K562 (cell line): ENCODE data around the gene ELMO1. TPM values are rescaled to one million over a fixed set of nuclear protein-coding genes. Genes with fewer than 3 reads are reported as not detected.

Source experiments
- ATAC-seq: fragments of 200-7000 bp; cut with Tn5 transposase; 3 replicates; pipeline ENCODE4 v1.9.1; 2020; ENCODE audit warnings: moderate library complexity
- BruUV-seq: library from RNA; stranded (reverse); fragments of 400-500 nt; replicated peaks from 2 replicates; lab custom pipeline; 2021; lab: Mats Ljungman, UMichigan
- CTCF ChIA-PET: fragments of 300-600 bp; formaldehyde crosslinking; extraction: SDS; loops from one replicate; lab custom pipeline; 2021; ENCODE audit warnings: low intra/inter-chr PET ratio; lab: Yijun Ruan, JAX
- POLR2A ChIA-PET: fragments of 300-600, 350-650 bp; sonication (Branson Sonifier 250); formaldehyde crosslinking; extraction: SDS; loops from one replicate; lab custom pipeline; 2021; ENCODE audit warnings: antibody characterized with exemption, inconsistent platforms; lab: Yijun Ruan, JAX
- DNase-seq, 4 experiments: peaks; one replicate each; pipeline versions ENCODE4 v3.0.0 to v3.0.0-alpha.2; 2011 to 2018; ENCODE audit warnings: low spot score in 3 of 4, mixed read lengths in 3 of 4; ENCODE audit errors: extremely low read depth in 1 of 4
- FAIRE-seq: peaks from 2 replicates; lab custom pipeline; 2011; peaks lifted over from hg19 to GRCh38; lab: Jason Lieb, UNC
- H2AFZ ChIP-seq: 2 replicates; pipeline ENCODE4 v1.6.0; 2011; ENCODE audit warnings: low read depth, low read length, control low read depth, inconsistent platforms
- H3K27ac ChIP-seq: fragments of 200-600 bp; 3 replicates; pipeline ENCODE4 v1.8.0; 2011; ENCODE audit warnings: low read depth, mild to moderate bottlenecking, control low read depth, inconsistent platforms, low read length, moderate library complexity, mixed read lengths; ENCODE audit errors: extremely low read depth
- H3K27me3 ChIP-seq, 2 experiments: fragments of 300-600 bp in 1 of 2; 2 replicates in 1 of 2; 3 replicates in 1 of 2; pipeline versions ENCODE4 v1.6.0 to v1.8.0; 2011; ENCODE audit warnings: inconsistent platforms in 2 of 2, low read length in 2 of 2, mild to moderate bottlenecking in 1 of 2, mixed read lengths in 1 of 2, moderate library complexity in 1 of 2; ENCODE audit not compliant: control insufficient read depth in 2 of 2, insufficient read depth in 2 of 2
- H3K36me3 ChIP-seq: fragments of 300-600 bp; 3 replicates; pipeline ENCODE4 v1.8.0; 2011; ENCODE audit warnings: mild to moderate bottlenecking, low read length, inconsistent platforms; ENCODE audit not compliant: control insufficient read depth, insufficient read depth
- H3K4me1 ChIP-seq, 2 experiments: fragments of 200-600 bp in 1 of 2; replicated peaks in 1 of 2; 2 replicates in 1 of 2; 3 replicates in 1 of 2; pipeline versions ENCODE4 v1.5.1 to v1.8.0; 2011; ENCODE audit warnings: inconsistent platforms in 2 of 2, low read length in 2 of 2, mild to moderate bottlenecking in 1 of 2, mixed read lengths in 1 of 2, moderate library complexity in 1 of 2; ENCODE audit not compliant: control insufficient read depth in 2 of 2, insufficient read depth in 2 of 2
- H3K4me2 ChIP-seq: 2 replicates; pipeline ENCODE4 v1.6.1; 2011; ENCODE audit warnings: low read length, control low read depth, inconsistent platforms, mixed read lengths; ENCODE audit not compliant: insufficient read depth
- H3K4me3 ChIP-seq: fragments of 200-600 bp; sonication (generic), shearing (Covaris generic); 2 replicates; pipeline ENCODE4 v1.5.1; 2016; ENCODE audit warnings: control low read depth, inconsistent platforms
- H3K79me2 ChIP-seq: fragments of 200-600 bp; 3 replicates; pipeline ENCODE4 v1.8.0; 2011; ENCODE audit warnings: low read length, inconsistent platforms; ENCODE audit not compliant: control insufficient read depth, insufficient read depth
- H3K9ac ChIP-seq, 2 experiments: 2 replicates each; pipeline versions ENCODE4 v1.6.0 to v1.6.1; 2011; ENCODE audit warnings: low read depth in 2 of 2, low read length in 2 of 2, control low read depth in 1 of 2, inconsistent platforms in 1 of 2, mild to moderate bottlenecking in 1 of 2, mixed read lengths in 1 of 2; ENCODE audit not compliant: insufficient read depth in 1 of 2
- H3K9me1 ChIP-seq: one replicate; pipeline ENCODE4 v1.6.0; 2011; ENCODE audit warnings: inconsistent platforms, mild to moderate bottlenecking, low read length, moderate library complexity; ENCODE audit not compliant: control insufficient read depth, insufficient read depth
- H3K9me3 ChIP-seq: replicated peaks from 2 replicates; pipeline ENCODE4 v1.5.1; 2011; ENCODE audit warnings: low read depth, low read length, inconsistent platforms; ENCODE audit not compliant: control insufficient read depth, insufficient read depth
- H4K20me1 ChIP-seq: replicated peaks from 2 replicates; pipeline ENCODE4 v1.6.1; 2011; ENCODE audit warnings: low read length, inconsistent platforms, mixed read lengths; ENCODE audit not compliant: control insufficient read depth, insufficient read depth
- ELF4 ChIP-seq: fragments of 450-650 bp; formaldehyde crosslinking; IDR thresholded peaks from 2 replicates; pipeline ENCODE4 v1.4.0; 2022; ENCODE audit warnings: missing genetic modification characterization
- ELK1 ChIP-seq: sonication (generic); formaldehyde crosslinking; IDR thresholded peaks from 2 replicates; pipeline ENCODE4 v1.8.1; 2022; ENCODE audit warnings: missing genetic modification reagents
- GTF2F1 ChIP-seq: IDR thresholded peaks from 2 replicates; pipeline ENCODE4 v1.6.1; 2011; ENCODE audit warnings: low read depth, low read length, improper control_type of control experiment
- IFI16 ChIP-seq: fragments of 250-450 bp; sonication (Bioruptor Pico); IDR thresholded peaks from 2 replicates; pipeline ENCODE4 v2.1.2; 2022; ENCODE audit warnings: mild to moderate bottlenecking, inconsistent platforms
- SRSF9 ChIP-seq: fragments of 200-400 bp; formaldehyde crosslinking; IDR thresholded peaks from 2 replicates; pipeline ENCODE4 v1.6.1; 2017; ENCODE audit warnings: low read depth, low read length, borderline replicate concordance
- TAL1 ChIP-seq: fragments of 450-650 bp; IDR thresholded peaks from 2 replicates; pipeline ENCODE4 v1.6.1; 2016; ENCODE audit warnings: mild to moderate bottlenecking
- WGBS: fragments of 100-300 bp; shearing (Covaris generic); methylation state at CpG from one replicate; pipeline ENCODE4 v1.1.6; 2016; ENCODE audit warnings: low coverage, mixed read lengths; ENCODE audit not compliant: insufficient coverage; ENCODE audit errors: missing lambda C conversion rate; 5-methylcytosine and 5-hydroxymethylcytosine counted together
- in situ Hi-C: fragments of 300-500 bp; cut with MboI; formaldehyde crosslinking; loops from 4 replicates; pipeline ENCODE4 v1.15.0; 2018; ENCODE audit warnings: inconsistent platforms, mixed read lengths
- intact Hi-C: fragments of 100-400 bp; cut with micrococcal nuclease; formaldehyde crosslinking; loops from 2 replicates; pipeline ENCODE4 v1.14.2; 2022
- polyA plus RNA-seq, 8 experiments: library from polyadenylated mRNA; depleted of rRNA in 4 of 8; stranded (reverse) in 5 of 8; unstranded in 3 of 8; fragments of >200 nt; fragmentation: Nextera tagmentation in 2 of 8; fragmentation: Illumina TruSeq in 1 of 8; extraction: Ambion mirVana in 2 of 8; extraction: Trizol in 1 of 8; gene quantifications; 2 replicates each; pipeline versions ENCODE4 v1.2.1 to v1.2.3, GENCODE V29; 2011 to 2014; ENCODE audit warnings: inconsistent platforms in 1 of 8, missing spikeins in 1 of 8
- total RNA-seq, 7 experiments: library from RNA; depleted of rRNA in 6 of 7; stranded (reverse); fragments of >200 nt in 6 of 7; fragmentation: Illumina TruSeq in 2 of 7; extraction: Trizol in 2 of 7; gene quantifications; 2 replicates each; pipeline versions ENCODE4 v1.2.1 to v1.2.3, GENCODE V29; 2011 to 2021; ENCODE audit warnings: low replicate concordance in 1 of 7

Gene ELMO1
- total and polyA plus RNA-seq, 9 of the 15 experiments (the other 6 are each of a cell fraction or from before 2014, with no cell fraction given) = 0.36 to 7.2 (median 3.6) TPM

GRCh38 chr7:36942025-36942424, 506.6 kb downstream of the ELMO1 start:
- no peak for FAIRE-seq
- 5% methylated on average over 3 of the region's 3 CpGs for WGBS
- Histone ChIP-seq H3K27me3 (no peaks in the 10 kb centered on the region), H3K9me3 (no peaks in the 10 kb centered on the region), H3K4me1 (no peaks in the 10 kb centered on the region), H3K27ac (no peak overlapping the region)
- in situ Hi-C loops = no loop called here
- POLR2A ChIA-PET = no interaction called here
- no peak for TF ChIP-seq IFI16 (CRISPR knock-in tag)
- TF ChIP-seq, all 486 proteins: peak for 0
- no peaks in the 10 kb centered on the region for H3K36me3 ChIP-seq
- no peaks in the 10 kb centered on the region for H4K20me1 ChIP-seq
- ATAC-seq = no peak
- no peak overlapping the region for H3K4me2 ChIP-seq
- no peak for DNase-seq
- H3K9ac ChIP-seq = no peak overlapping the region
- H3K9me1 ChIP-seq = no peaks in the 10 kb centered on the region
- intact Hi-C loops = no loop called here
- CTCF ChIA-PET = no interaction called here
- no TSS peak for BruUV-seq
- H3K4me3 ChIP-seq = no peak overlapping the region
- H2AFZ ChIP-seq = no peak overlapping the region
- H3K79me2 ChIP-seq = no peaks in the 10 kb centered on the region

- H3K9me3 ChIP-seq = no peaks in the 10 kb centered on the region
- 0% methylated on average over 1 of the region's 1 CpG for WGBS
These were observed 507.3 kb downstream of the ELMO1 start for GRCh38 chr7:36941359-36941758.

More at GRCh38 chr7:36941359-36941758, 507.3 kb downstream of the ELMO1 start:
- Histone ChIP-seq H3K9ac (no peak overlapping the region), H3K79me2 (no peaks in the 10 kb centered on the region), H3K4me2 (no peak overlapping the region), H3K9me1 (no peaks in the 10 kb centered on the region), H3K27me3 (no peaks in the 10 kb centered on the region), H2AFZ (no peak overlapping the region), H3K36me3 (no peaks in the 10 kb centered on the region)
- FAIRE-seq (no peak), ATAC-seq (no peak)
- in situ Hi-C loops = no loop called here
- ChIA-PET POLR2A (no interaction called here), CTCF (no interaction called here)
- TF ChIP-seq ELK1 (CRISPR knock-in tag) = no peak
- no peak for TF ChIP-seq ELF4 (CRISPR knock-in tag)
- no peak for TF ChIP-seq SRSF9
- TF ChIP-seq GTF2F1 = no peak
- TF ChIP-seq TAL1 = no peak
- TF ChIP-seq, all 486 proteins: peak for 0
- Histone ChIP-seq H3K27ac (no peak overlapping the region), H3K4me1 (no peaks in the 10 kb centered on the region), H4K20me1 (no peaks in the 10 kb centered on the region), H3K4me3 (no peak overlapping the region)
- no TSS peak for BruUV-seq
- no peak for DNase-seq
- intact Hi-C loops = no loop called here
